ENCODE results near the gene SLC9B2.

Gene SLC9B2

GRCh38 chr4:103076747-103077347 lies at the start of gene SLC9B2:
TSS of gene SLC9B2 (minus strand) at chr4:103076761. CDS start at chr4:103067550, 9,211 bp downstream.
- peak; percentile 9 for DNase-seq

- no peak for DNase-seq
Observed at GRCh38 chr4:103126126-103126525, 49.6 kb upstream of the SLC9B2 start.

- no peak for DNase-seq
Observed at GRCh38 chr4:103123114-103123513, 46.6 kb upstream of the SLC9B2 start.

- DNase-seq = no peak
Observed at GRCh38 chr4:103118166-103118565, 41.6 kb upstream of the SLC9B2 start.

- no peak for DNase-seq
Observed at GRCh38 chr4:103111598-103111997, 35.0 kb upstream of the SLC9B2 start.

GRCh38 chr4:103108542-103108941 lies 32.0 kb upstream of the SLC9B2 start:
- DNase-seq = no peak

GRCh38 chr4:103105558-103106356 lies 29.2 kb upstream of the SLC9B2 start:
- DNase-seq = no peak

GRCh38 chr4:103104886-103105285 lies 28.3 kb upstream of the SLC9B2 start:
- DNase-seq = no peak

GRCh38 chr4:103100691-103101090 lies 24.1 kb upstream of the SLC9B2 start:
- no peak for DNase-seq

GRCh38 chr4:103099691-103100392 lies 23.3 kb upstream of the SLC9B2 start, which contains the start of gene BDH2:
TSS of gene BDH2 (minus strand) at chr4:103099834. CDS start at chr4:103096254, 3,580 bp downstream.
- peak; percentile 75 for DNase-seq

GRCh38 chr4:103098756-103099440 lies 22.3 kb upstream of the SLC9B2 start:
- no peak for DNase-seq

GRCh38 chr4:103098341-103098740 lies 21.8 kb upstream of the SLC9B2 start:
- DNase-seq = no peak

- DNase-seq = no peak
Observed at GRCh38 chr4:103097112-103097511, 20.6 kb upstream of the SLC9B2 start.

- DNase-seq = no peak
Observed at GRCh38 chr4:103095080-103095479, 18.5 kb upstream of the SLC9B2 start.

GRCh38 chr4:103092245-103092644 lies 15.7 kb upstream of the SLC9B2 start:
- no peak for DNase-seq

GRCh38 chr4:103091601-103092223 lies 15.2 kb upstream of the SLC9B2 start:
- peak; percentile 20 for DNase-seq

- no peak for DNase-seq
Observed at GRCh38 chr4:103089481-103089880, 12.9 kb upstream of the SLC9B2 start.

- DNase-seq = no peak
Observed at GRCh38 chr4:103086551-103086950, 10.0 kb upstream of the SLC9B2 start.

GRCh38 chr4:103085555-103086196 lies 9.1 kb upstream of the SLC9B2 start:
- no peak for DNase-seq

- no peak for DNase-seq
Observed at GRCh38 chr4:103079621-103080020, 3.1 kb upstream of the SLC9B2 start.

GRCh38 chr4:103075894-103076746 lies 441 bp downstream of the SLC9B2 start:
- no peak for DNase-seq
